Parathyroid adenoma (tissue), 2 donors: Measurements from ENCODE around the gene FRMD5.

Source experiments
- H2AFZ ChIP-seq: fragments of 300-600 bp; sonication (generic); one replicate; pipeline ENCODE4 v1.7.0; 2017; ENCODE audit warnings: antibody characterized with exemption, mild to moderate bottlenecking
- H3K27ac ChIP-seq: fragments of 300-600 bp; sonication (generic); one replicate; pipeline ENCODE4 v1.7.0; 2017
- H3K27me3 ChIP-seq: fragments of 300-600 bp; sonication (generic); one replicate; pipeline ENCODE4 v1.7.0; 2017; ENCODE audit warnings: low read length; ENCODE audit not compliant: control insufficient read depth, insufficient read depth
- H3K36me3 ChIP-seq: fragments of 300-600 bp; sonication (generic); one replicate; pipeline ENCODE4 v1.7.0; 2017; ENCODE audit warnings: low read length; ENCODE audit not compliant: control insufficient read depth, insufficient read depth
- H3K4me1 ChIP-seq: fragments of 300-600 bp; sonication (generic); one replicate; pipeline ENCODE4 v1.7.0; 2017; ENCODE audit warnings: control low read depth
- H3K4me2 ChIP-seq: fragments of 300-600 bp; sonication (generic); one replicate; pipeline ENCODE4 v1.7.0; 2017; ENCODE audit warnings: low read length
- H3K4me3 ChIP-seq: fragments of 300-600 bp; sonication (generic); one replicate; pipeline ENCODE4 v1.7.0; 2017; ENCODE audit warnings: low read depth, low read length
- H3K79me2 ChIP-seq: fragments of 300-600 bp; sonication (generic); one replicate; pipeline ENCODE4 v1.7.0; 2017; ENCODE audit warnings: control low read depth
- H3K9ac ChIP-seq: fragments of 300-600 bp; sonication (generic); one replicate; pipeline ENCODE4 v1.7.0; 2017; ENCODE audit warnings: mild to moderate bottlenecking
- H3K9me3 ChIP-seq: fragments of 300-600 bp; sonication (generic); one replicate; pipeline ENCODE4 v1.7.0; 2017; ENCODE audit warnings: low read length; ENCODE audit not compliant: control insufficient read depth
- TF ChIP-seq, protein P1 (sequence below): fragments of 300-600 bp; sonication (generic); IDR thresholded peaks from one replicate; pipeline ENCODE4 v1.7.0; 2017; ENCODE audit warnings: antibody characterized with exemption, mild to moderate bottlenecking
- donor health status: primary hyperparathyroidism.

The FRMD5 gene

GRCh38 chr15:43883571-43883970 is 311.5 kb downstream of the FRMD5 start:
- TF ChIP-seq, protein P1, sequence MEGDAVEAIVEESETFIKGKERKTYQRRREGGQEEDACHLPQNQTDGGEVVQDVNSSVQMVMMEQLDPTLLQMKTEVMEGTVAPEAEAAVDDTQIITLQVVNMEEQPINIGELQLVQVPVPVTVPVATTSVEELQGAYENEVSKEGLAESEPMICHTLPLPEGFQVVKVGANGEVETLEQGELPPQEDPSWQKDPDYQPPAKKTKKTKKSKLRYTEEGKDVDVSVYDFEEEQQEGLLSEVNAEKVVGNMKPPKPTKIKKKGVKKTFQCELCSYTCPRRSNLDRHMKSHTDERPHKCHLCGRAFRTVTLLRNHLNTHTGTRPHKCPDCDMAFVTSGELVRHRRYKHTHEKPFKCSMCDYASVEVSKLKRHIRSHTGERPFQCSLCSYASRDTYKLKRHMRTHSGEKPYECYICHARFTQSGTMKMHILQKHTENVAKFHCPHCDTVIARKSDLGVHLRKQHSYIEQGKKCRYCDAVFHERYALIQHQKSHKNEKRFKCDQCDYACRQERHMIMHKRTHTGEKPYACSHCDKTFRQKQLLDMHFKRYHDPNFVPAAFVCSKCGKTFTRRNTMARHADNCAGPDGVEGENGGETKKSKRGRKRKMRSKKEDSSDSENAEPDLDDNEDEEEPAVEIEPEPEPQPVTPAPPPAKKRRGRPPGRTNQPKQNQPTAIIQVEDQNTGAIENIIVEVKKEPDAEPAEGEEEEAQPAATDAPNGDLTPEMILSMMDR = no peak
- no peaks in the 10 kb centered on the region for H3K79me2 ChIP-seq
- no peaks in the 10 kb centered on the region for H3K9me3 ChIP-seq
- no peaks in the 10 kb centered on the region for H3K27me3 ChIP-seq
- H3K4me3 ChIP-seq = no peak overlapping the region
- H3K36me3 ChIP-seq = no peaks in the 10 kb centered on the region
- no peak overlapping the region for H2AFZ ChIP-seq
- no peaks in the 10 kb centered on the region for H3K4me1 ChIP-seq
- H3K4me2 ChIP-seq = no peak overlapping the region
- H3K9ac ChIP-seq = no peak overlapping the region
- no peak overlapping the region for H3K27ac ChIP-seq

- Histone ChIP-seq H3K4me1 (no peaks in the 10 kb centered on the region), H3K4me2 (no peak overlapping the region), H3K27me3 (no peaks in the 10 kb centered on the region), H3K4me3 (no peak overlapping the region), H2AFZ (no peak overlapping the region), H3K9ac (no peak overlapping the region), H3K79me2 (no peaks in the 10 kb centered on the region), H3K9me3 (no peaks in the 10 kb centered on the region), H3K36me3 (no peaks in the 10 kb centered on the region), H3K27ac (no peak overlapping the region)
- TF ChIP-seq, protein P1 = no peak
These were observed 313.1 kb downstream of the FRMD5 start for GRCh38 chr15:43881944-43882343.

GRCh38 chr15:43881245-43881644 is 313.8 kb downstream of the FRMD5 start:
- H3K9ac ChIP-seq = no peak overlapping the region
- H3K4me1 ChIP-seq = no peaks in the 10 kb centered on the region
- H3K79me2 ChIP-seq = no peaks in the 10 kb centered on the region
- H3K4me3 ChIP-seq = no peak overlapping the region
- no peaks in the 10 kb centered on the region for H3K9me3 ChIP-seq
- H3K4me2 ChIP-seq = no peak overlapping the region
- no peak overlapping the region for H2AFZ ChIP-seq
- TF ChIP-seq, protein P1 = no peak
- H3K27me3 ChIP-seq = no peaks in the 10 kb centered on the region
- H3K27ac ChIP-seq = no peak overlapping the region
- H3K36me3 ChIP-seq = no peaks in the 10 kb centered on the region

- H2AFZ ChIP-seq = no peak overlapping the region
- no peak overlapping the region for H3K27ac ChIP-seq
- no peak overlapping the region for H3K4me2 ChIP-seq
- TF ChIP-seq, protein P1 = no peak
- no peaks in the 10 kb centered on the region for H3K27me3 ChIP-seq
- no peaks in the 10 kb centered on the region for H3K79me2 ChIP-seq
- no peak overlapping the region for H3K9ac ChIP-seq
- H3K4me3 ChIP-seq = no peak overlapping the region
- no peaks in the 10 kb centered on the region for H3K9me3 ChIP-seq
- no peaks in the 10 kb centered on the region for H3K36me3 ChIP-seq
- H3K4me1 ChIP-seq = no peaks in the 10 kb centered on the region
These were observed 314.5 kb downstream of the FRMD5 start for GRCh38 chr15:43880406-43881194.
